Bronchial epithelial cell (primary cell): ENCODE results near the gene MAG. TPM values are rescaled to one million over a fixed set of nuclear protein-coding genes. Genes with fewer than 3 reads are reported as not detected.

ENCODE experiments used
- DNase-seq: peaks from one replicate; pipeline ENCODE4 v3.0.0-alpha.2; 2010; ENCODE audit warnings: low read depth
- FAIRE-seq: peaks from 2 replicates; lab custom pipeline; 2011; peaks lifted over from hg19 to GRCh38; lab: Jason Lieb, UNC
- H3K27me3 ChIP-seq: 2 replicates; pipeline ENCODE4 v1.5.1; 2011; ENCODE audit warnings: low read length; ENCODE audit not compliant: control insufficient read depth, insufficient read depth
- H3K36me3 ChIP-seq: 2 replicates; pipeline ENCODE4 v1.5.1; 2011; ENCODE audit warnings: low read length; ENCODE audit not compliant: control insufficient read depth, insufficient read depth
- H3K4me3 ChIP-seq: 2 replicates; pipeline ENCODE4 v1.5.1; 2011; ENCODE audit warnings: mild to moderate bottlenecking, low read depth, low read length, control low read depth
- CTCF ChIP-seq: IDR thresholded peaks from 2 replicates; pipeline ENCODE4 v1.5.1; 2011; ENCODE audit warnings: mild to moderate bottlenecking, moderate library complexity, low read length, control low read depth, inconsistent platforms; ENCODE audit not compliant: insufficient read depth, severe bottlenecking
- total RNA-seq: library from RNA; depleted of rRNA; stranded (reverse); fragments of >200 nt; gene quantifications from 2 replicates; pipeline ENCODE4 v1.2.1, GENCODE V29; 2014

Gene MAG
- total RNA-seq, 1 donor from 2014 or later, result not detected

- no peak for FAIRE-seq
- no peaks in the 10 kb centered on the region for H3K27me3 ChIP-seq
- no peaks in the 10 kb centered on the region for H3K36me3 ChIP-seq
- no peak for DNase-seq
- H3K4me3 ChIP-seq, result no peak overlapping the region
- no peak for TF ChIP-seq CTCF
Measured at GRCh38 chr19:35295792-35296462, 4.0 kb downstream of the MAG start.

- no peaks in the 10 kb centered on the region for H3K27me3 ChIP-seq
- FAIRE-seq, result peak; percentile 97
- H3K4me3 ChIP-seq, result no peak overlapping the region
- TF ChIP-seq CTCF, result no peak
- H3K36me3 ChIP-seq, result no peaks in the 10 kb centered on the region
- no peak for DNase-seq
Measured at GRCh38 chr19:35296644-35297514, 4.9 kb downstream of the MAG start.

- no peak for DNase-seq
- no peaks in the 10 kb centered on the region for H3K27me3 ChIP-seq
- FAIRE-seq, result no peak
- no peak for TF ChIP-seq CTCF
- no peaks in the 10 kb centered on the region for H3K36me3 ChIP-seq
- H3K4me3 ChIP-seq, result no peak overlapping the region
Measured at GRCh38 chr19:35297515-35297848, 5.5 kb downstream of the MAG start.

GRCh38 chr19:35297922-35298321 lies 6.0 kb downstream of the MAG start:
- no peak for TF ChIP-seq CTCF
- H3K36me3 ChIP-seq, result no peaks in the 10 kb centered on the region
- H3K27me3 ChIP-seq, result no peaks in the 10 kb centered on the region
- DNase-seq (no peak), FAIRE-seq (no peak)
- H3K4me3 ChIP-seq, result no peak overlapping the region

- Histone ChIP-seq H3K4me3 (no peak overlapping the region), H3K36me3 (no peaks in the 10 kb centered on the region), H3K27me3 (no peaks in the 10 kb centered on the region)
- DNase-seq (no peak), FAIRE-seq (no peak)
- no peak for TF ChIP-seq CTCF
Measured at GRCh38 chr19:35298561-35298972, 6.6 kb downstream of the MAG start.
